Activated CD8-positive, alpha-beta memory T cell treated with anti-CD3 and anti-CD28 coated beads, Interleukin-2, amount 10 ng/mL, durations not matched to agents 7 days and 5 days (primary cell): Measurements from ENCODE around the gene FAM219A. TPM values are rescaled to one million over a fixed set of nuclear protein-coding genes. Genes with fewer than 3 reads are reported as not detected.
A peak's percentile ranks its signal among the peaks of the same experiment; 100 is the strongest.

Source experiments
- ATAC-seq: fragments of 150-1000 bp; cut with Tn5 transposase; one replicate; pipeline ENCODE4 v1.10.0; 2021; ENCODE audit warnings: moderate library complexity
- CTCF ChIA-PET: fragments of 350-600 bp; sonication (Branson Sonifier 250); formaldehyde crosslinking; loops from one replicate; lab custom pipeline; 2021; ENCODE audit warnings: antibody characterized with exemption; lab: Charles Lee
- DNase-seq: peaks from one replicate; pipeline ENCODE4 v3.0.0-alpha.2; 2020
- H3K27ac Mint-ChIP-seq: one replicate; pipeline ENCODE4 v1.8.0; 2021; ENCODE audit warnings: mild to moderate bottlenecking, mixed read lengths
- H3K27me3 Mint-ChIP-seq: one replicate; pipeline ENCODE4 v1.8.0; 2021; ENCODE audit warnings: mixed read lengths
- H3K36me3 Mint-ChIP-seq: one replicate; pipeline ENCODE4 v1.8.0; 2021; ENCODE audit warnings: mild to moderate bottlenecking, mixed read lengths
- H3K4me1 Mint-ChIP-seq: one replicate; pipeline ENCODE4 v1.8.0; 2021; ENCODE audit warnings: mixed read lengths
- H3K4me3 Mint-ChIP-seq: one replicate; pipeline ENCODE4 v1.8.0; 2021; ENCODE audit warnings: mild to moderate bottlenecking, moderate library complexity, mixed read lengths
- H3K9me3 Mint-ChIP-seq: one replicate; pipeline ENCODE4 v1.8.0; 2022; ENCODE audit warnings: low read depth, mixed read lengths
- total RNA-seq, 2 experiments: library from RNA; stranded (reverse); gene quantifications; one replicate each; pipeline ENCODE4 v1.2.3, GENCODE V29; 2021

The FAM219A gene
- total RNA-seq, 2 experiments from 2014 or later: 7.9 to 13.8 TPM

GRCh38 chr9:34430843-34431437, 27.4 kb downstream of the FAM219A start:
- peak; percentile 59 for DNase-seq
- CTCF ChIA-PET: interaction anchor here (1.2 to 2.7 kb wide), 5 partner anchors 13 to 173 kb away, joined by 3 to 15 read pairs (median 7); no protein-coding TSS in a partner anchor
- H3K27me3 Mint-ChIP-seq: no peaks in the 10 kb centered on the region
- no peak overlapping the region for H3K4me3 Mint-ChIP-seq
- ATAC-seq: no peak
- H3K9me3 Mint-ChIP-seq: no peaks in the 10 kb centered on the region
- H3K4me1 Mint-ChIP-seq: no peaks in the 10 kb centered on the region
- H3K36me3 Mint-ChIP-seq: no peaks in the 10 kb centered on the region
- no peak overlapping the region for H3K27ac Mint-ChIP-seq

- Mint-ChIP-seq H3K4me3 (no peak overlapping the region), H3K9me3 (no peaks in the 10 kb centered on the region), H3K4me1 (no peaks in the 10 kb centered on the region), H3K27ac (no peak overlapping the region), H3K36me3 (no peaks in the 10 kb centered on the region), H3K27me3 (no peaks in the 10 kb centered on the region)
- DNase-seq (no peak), ATAC-seq (no peak)
- CTCF ChIA-PET: interaction anchor here (0.9 to 1.4 kb wide), 2 partner anchors 25 to 163 kb away, joined by 3 to 5 read pairs; no protein-coding TSS in a partner anchor
These were observed 29.9 kb downstream of the FAM219A start for GRCh38 chr9:34428325-34428958.

- no peak for ATAC-seq
- H3K9me3 Mint-ChIP-seq: no peaks in the 10 kb centered on the region
- H3K36me3 Mint-ChIP-seq: no peaks in the 10 kb centered on the region
- no peak overlapping the region for H3K4me3 Mint-ChIP-seq
- no peak for DNase-seq
- no peaks in the 10 kb centered on the region for H3K27me3 Mint-ChIP-seq
- no peak overlapping the region for H3K27ac Mint-ChIP-seq
- CTCF ChIA-PET: interaction anchor here (1.1 kb wide), 1 partner anchor 23 kb away, joined by 4 read pairs; no protein-coding TSS in a partner anchor
- no peaks in the 10 kb centered on the region for H3K4me1 Mint-ChIP-seq
These were observed 31.9 kb downstream of the FAM219A start for GRCh38 chr9:34426347-34427074.

GRCh38 chr9:34419716-34420504, 38.5 kb downstream of the FAM219A start:
- Mint-ChIP-seq H3K9me3 (no peaks in the 10 kb centered on the region), H3K36me3 (no peaks in the 10 kb centered on the region), H3K4me3 (no peak overlapping the region), H3K27me3 (no peaks in the 10 kb centered on the region), H3K4me1 (no peaks in the 10 kb centered on the region), H3K27ac (no peak overlapping the region)
- CTCF ChIA-PET: no interaction called here
- ATAC-seq (no peak), DNase-seq (no peak)

- no peaks in the 10 kb centered on the region for H3K4me1 Mint-ChIP-seq
- H3K27me3 Mint-ChIP-seq: no peaks in the 10 kb centered on the region
- H3K27ac Mint-ChIP-seq: no peak overlapping the region
- H3K9me3 Mint-ChIP-seq: no peaks in the 10 kb centered on the region
- no peak for ATAC-seq
- DNase-seq: no peak
- H3K36me3 Mint-ChIP-seq: no peaks in the 10 kb centered on the region
- H3K4me3 Mint-ChIP-seq: no peak overlapping the region
- CTCF ChIA-PET: interaction anchor here (1.1 to 1.3 kb wide), 2 partner anchors 45 to 174 kb away, joined by 3 read pairs; no protein-coding TSS in a partner anchor
These were observed 40.6 kb downstream of the FAM219A start for GRCh38 chr9:34417734-34418133.

- Mint-ChIP-seq H3K27me3 (no peaks in the 10 kb centered on the region), H3K4me1 (no peaks in the 10 kb centered on the region), H3K36me3 (no peaks in the 10 kb centered on the region), H3K4me3 (no peak overlapping the region), H3K9me3 (no peaks in the 10 kb centered on the region), H3K27ac (no peak overlapping the region)
- CTCF ChIA-PET: interaction anchor here (0.7 to 2.8 kb wide), 3 partner anchors 9 to 178 kb away, joined by 3 to 13 read pairs (median 3); no protein-coding TSS in a partner anchor
- no peak for ATAC-seq
- DNase-seq: peak; percentile 69
These were observed 45.0 kb downstream of the FAM219A start for GRCh38 chr9:34413231-34413852.

- ATAC-seq (no peak), DNase-seq (no peak)
- H3K27me3 Mint-ChIP-seq: no peaks in the 10 kb centered on the region
- no peak overlapping the region for H3K27ac Mint-ChIP-seq
- H3K36me3 Mint-ChIP-seq: no peaks in the 10 kb centered on the region
- H3K4me3 Mint-ChIP-seq: no peak overlapping the region
- H3K9me3 Mint-ChIP-seq: no peaks in the 10 kb centered on the region
- CTCF ChIA-PET: interaction anchor here (0.7 to 2.8 kb wide), 2 partner anchors 8 to 90 kb away, joined by 3 to 13 read pairs; no protein-coding TSS in a partner anchor
- H3K4me1 Mint-ChIP-seq: no peaks in the 10 kb centered on the region
These were observed 46.0 kb downstream of the FAM219A start for GRCh38 chr9:34412336-34412735.

GRCh38 chr9:34409154-34409553, 49.2 kb downstream of the FAM219A start:
- no peak for DNase-seq
- ATAC-seq: no peak
- no peak overlapping the region for H3K27ac Mint-ChIP-seq
- CTCF ChIA-PET: interaction anchor here (1.0 kb wide), 1 partner anchor 29 kb away, joined by 4 read pairs; no protein-coding TSS in a partner anchor
- H3K4me3 Mint-ChIP-seq: no peak overlapping the region
- H3K36me3 Mint-ChIP-seq: no peaks in the 10 kb centered on the region
- H3K4me1 Mint-ChIP-seq: no peaks in the 10 kb centered on the region
- H3K9me3 Mint-ChIP-seq: no peaks in the 10 kb centered on the region
- no peaks in the 10 kb centered on the region for H3K27me3 Mint-ChIP-seq

- Mint-ChIP-seq H3K4me1 (no peaks in the 10 kb centered on the region), H3K27ac (no peak overlapping the region), H3K4me3 (no peak overlapping the region), H3K9me3 (no peaks in the 10 kb centered on the region), H3K36me3 (no peaks in the 10 kb centered on the region), H3K27me3 (no peaks in the 10 kb centered on the region)
- ATAC-seq: no peak
- no peak for DNase-seq
- CTCF ChIA-PET: no interaction called here
These were observed 50.2 kb downstream of the FAM219A start for GRCh38 chr9:34408173-34408572.

- CTCF ChIA-PET: no interaction called here
- Mint-ChIP-seq H3K27ac (no peak overlapping the region), H3K27me3 (no peaks in the 10 kb centered on the region), H3K9me3 (no peaks in the 10 kb centered on the region), H3K4me1 (no peaks in the 10 kb centered on the region), H3K4me3 (no peak overlapping the region), H3K36me3 (no peaks in the 10 kb centered on the region)
- DNase-seq (no peak), ATAC-seq (no peak)
These were observed 52.2 kb downstream of the FAM219A start for GRCh38 chr9:34406219-34406618.

GRCh38 chr9:34405719-34406118, 52.7 kb downstream of the FAM219A start:
- no peak for DNase-seq
- H3K27ac Mint-ChIP-seq: no peak overlapping the region
- H3K9me3 Mint-ChIP-seq: no peaks in the 10 kb centered on the region
- no peaks in the 10 kb centered on the region for H3K4me1 Mint-ChIP-seq
- no peaks in the 10 kb centered on the region for H3K27me3 Mint-ChIP-seq
- no peak for ATAC-seq
- H3K36me3 Mint-ChIP-seq: no peaks in the 10 kb centered on the region
- CTCF ChIA-PET: interaction anchor here (0.6 to 2.3 kb wide), 2 partner anchors 26 to 32 kb away, joined by 3 to 15 read pairs; no protein-coding TSS in a partner anchor
- H3K4me3 Mint-ChIP-seq: no peak overlapping the region

- CTCF ChIA-PET: interaction anchor here (0.6 to 2.3 kb wide), 46 partner anchors 10 to 351 kb away, joined by 3 to 19 read pairs (median 4); partner anchors contain the start of genes DNAI1, ENHO, FAM219A and MYORG
- ATAC-seq: no peak
- no peak overlapping the region for H3K4me3 Mint-ChIP-seq
These were observed 54.6 kb downstream of the FAM219A start for GRCh38 chr9:34403554-34404380.

More at GRCh38 chr9:34403554-34404380, 54.6 kb downstream of the FAM219A start:
- no peaks in the 10 kb centered on the region for H3K4me1 Mint-ChIP-seq
- H3K36me3 Mint-ChIP-seq: no peaks in the 10 kb centered on the region
- no peaks in the 10 kb centered on the region for H3K27me3 Mint-ChIP-seq
- peak; percentile 67 for DNase-seq
- no peak overlapping the region for H3K27ac Mint-ChIP-seq
- H3K9me3 Mint-ChIP-seq: no peaks in the 10 kb centered on the region
